Stimulated activated memory B cell treated with anti-CD40 and anti-IgM and Interleukin-4, amounts not matched to agents 10 μg/mL and 1 μg/mL and 100 μg/mL, for 72 hours (primary cell): Measurements from ENCODE around the gene PPP2R2B.
"Not testable (repeated sequence)": the region's sequence is repeated elsewhere in the genome, so short reads cannot be mapped to it uniquely, and the experiment has no call there.

Experiments used
- ATAC-seq: fragments of 150-1000 bp; cut with Tn5 transposase; 2 replicates; pipeline ENCODE4 v1.10.0; 2021
- H3K27ac Mint-ChIP-seq: one replicate; pipeline ENCODE4 v1.8.0; 2022; ENCODE audit warnings: mild to moderate bottlenecking, mixed read lengths
- H3K27me3 Mint-ChIP-seq: one replicate; pipeline ENCODE4 v1.8.0; 2022; ENCODE audit warnings: mixed read lengths
- H3K36me3 Mint-ChIP-seq: one replicate; pipeline ENCODE4 v1.8.0; 2022; ENCODE audit warnings: mixed read lengths
- H3K4me1 Mint-ChIP-seq: one replicate; pipeline ENCODE4 v1.8.0; 2022; ENCODE audit warnings: mixed read lengths
- H3K4me3 Mint-ChIP-seq: one replicate; pipeline ENCODE4 v1.8.0; 2022; ENCODE audit warnings: mild to moderate bottlenecking, moderate library complexity, mixed read lengths
- H3K9me3 Mint-ChIP-seq: one replicate; pipeline ENCODE4 v1.8.0; 2022; ENCODE audit warnings: mixed read lengths

The PPP2R2B gene

DNA sequence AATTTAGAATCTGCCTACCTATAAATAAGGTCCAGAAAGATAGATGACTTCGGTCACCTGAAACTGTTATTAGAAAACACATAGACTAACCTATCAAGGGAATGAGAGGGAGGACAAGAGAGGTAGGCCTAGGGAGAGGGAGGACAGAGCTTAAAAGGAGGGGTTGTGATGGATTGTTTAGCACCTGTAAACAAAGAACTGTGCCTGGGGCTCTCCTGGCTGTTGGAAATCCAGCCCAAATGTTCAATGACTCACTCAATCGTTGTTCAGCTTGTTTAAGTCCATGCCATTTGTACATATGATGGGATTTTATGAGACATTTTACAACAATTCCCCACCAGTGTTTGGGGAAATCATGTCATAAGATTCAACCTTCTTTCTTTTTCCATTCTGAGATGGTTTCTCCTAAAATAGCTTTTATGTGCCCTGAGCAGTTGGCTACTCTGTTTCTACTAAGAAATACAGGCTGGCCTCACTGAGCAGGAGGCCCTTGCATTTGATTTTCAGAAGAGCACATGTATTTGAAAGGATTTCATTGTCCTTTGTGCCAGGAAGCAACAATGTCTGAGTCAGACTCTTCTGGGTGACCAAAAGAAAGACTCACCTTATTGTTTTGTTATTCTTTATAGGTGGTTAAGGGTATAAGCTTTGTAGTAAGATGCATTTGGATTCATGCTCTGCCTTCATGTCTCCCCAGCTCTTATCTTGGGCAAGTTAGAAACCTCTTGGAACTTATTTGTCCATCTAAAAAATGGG, 314.4 kb downstream of the PPP2R2B start:
- Mint-ChIP-seq H3K9me3 (no peaks in the 10 kb centered on the region), H3K4me3 (no peak overlapping the region), H3K36me3 (no peaks in the 10 kb centered on the region), H3K27ac (no peak overlapping the region), H3K4me1 (no peaks in the 10 kb centered on the region), H3K27me3 (no peaks in the 10 kb centered on the region)
- ATAC-seq = no peak

- Mint-ChIP-seq H3K36me3 (peaks cover 5% of the 10 kb centered on the region), H3K4me1 (no peaks in the 10 kb centered on the region), H3K4me3 (no peak overlapping the region), H3K9me3 (no peaks in the 10 kb centered on the region), H3K27me3 (no peaks in the 10 kb centered on the region), H3K27ac (no peak overlapping the region)
- ATAC-seq = no peak
Observed at GRCh38 chr5:146562461-146562860, 316.1 kb downstream of the PPP2R2B start.

DNA sequence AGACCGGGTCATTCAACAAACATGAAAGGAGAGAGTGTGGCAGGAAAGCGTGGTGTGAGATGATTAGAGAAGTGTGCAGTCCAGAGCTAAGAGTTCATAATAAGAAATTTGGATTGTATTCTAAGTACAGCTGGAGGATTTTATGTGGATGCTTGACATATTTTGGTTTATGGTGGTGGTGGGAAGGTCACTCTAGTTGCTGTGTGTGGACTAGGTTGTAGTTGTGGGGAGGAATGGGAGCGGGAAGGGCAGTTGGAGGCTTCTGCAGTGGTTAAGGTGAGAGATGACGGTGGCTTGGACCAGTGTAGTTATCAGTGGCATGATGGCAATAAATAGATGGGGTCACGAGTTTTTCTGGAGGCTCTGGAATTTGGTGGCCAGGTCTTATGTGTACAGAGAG, 316.8 kb downstream of the PPP2R2B start:
- H3K4me3 Mint-ChIP-seq = no peak overlapping the region
- no peaks in the 10 kb centered on the region for H3K4me1 Mint-ChIP-seq
- no peak for ATAC-seq
- H3K27me3 Mint-ChIP-seq = no peaks in the 10 kb centered on the region
- H3K9me3 Mint-ChIP-seq = no peaks in the 10 kb centered on the region
- peaks cover 5% of the 10 kb centered on the region for H3K36me3 Mint-ChIP-seq
- H3K27ac Mint-ChIP-seq = no peak overlapping the region

DNA sequence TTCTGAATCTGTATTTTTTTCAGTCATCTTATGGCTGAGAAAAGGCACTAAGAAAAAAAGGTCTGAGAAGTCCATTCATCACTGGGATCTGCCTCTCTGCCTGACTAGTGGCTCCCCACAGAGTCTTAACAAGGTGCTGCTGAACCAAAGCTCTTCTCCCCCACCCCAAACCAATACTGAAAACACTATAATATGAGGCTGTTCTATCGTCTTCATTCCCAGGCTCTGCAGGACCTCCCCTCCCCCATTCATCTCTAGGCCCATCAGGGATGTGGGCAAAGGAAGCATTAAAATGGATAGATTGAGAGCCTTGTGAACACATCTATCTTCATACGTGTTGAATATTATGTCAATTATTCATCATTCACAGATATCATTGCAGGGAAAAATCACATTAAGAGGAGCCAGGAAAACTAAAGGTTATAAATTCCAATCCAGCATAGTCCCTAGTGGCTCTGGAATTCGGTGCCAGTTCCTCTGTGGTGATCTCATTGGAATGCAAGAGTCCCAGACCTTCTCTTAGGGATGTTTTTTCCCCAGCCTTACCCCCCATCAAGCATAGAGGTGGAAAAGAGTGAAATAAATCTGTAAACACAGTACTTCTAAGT, 318.2 kb downstream of the PPP2R2B start:
- Mint-ChIP-seq H3K27ac (no peak overlapping the region), H3K9me3 (no peaks in the 10 kb centered on the region), H3K36me3 (peaks cover 5% of the 10 kb centered on the region), H3K4me3 (no peak overlapping the region), H3K27me3 (no peaks in the 10 kb centered on the region), H3K4me1 (no peaks in the 10 kb centered on the region)
- no peak for ATAC-seq

- H3K27ac Mint-ChIP-seq, H3K4me1 Mint-ChIP-seq, H3K4me3 Mint-ChIP-seq, H3K27me3 Mint-ChIP-seq, H3K9me3 Mint-ChIP-seq, H3K36me3 Mint-ChIP-seq, ATAC-seq: not testable (repeated sequence)
Observed at GRCh38 chr5:146556884-146557283, 321.7 kb downstream of the PPP2R2B start.

DNA sequence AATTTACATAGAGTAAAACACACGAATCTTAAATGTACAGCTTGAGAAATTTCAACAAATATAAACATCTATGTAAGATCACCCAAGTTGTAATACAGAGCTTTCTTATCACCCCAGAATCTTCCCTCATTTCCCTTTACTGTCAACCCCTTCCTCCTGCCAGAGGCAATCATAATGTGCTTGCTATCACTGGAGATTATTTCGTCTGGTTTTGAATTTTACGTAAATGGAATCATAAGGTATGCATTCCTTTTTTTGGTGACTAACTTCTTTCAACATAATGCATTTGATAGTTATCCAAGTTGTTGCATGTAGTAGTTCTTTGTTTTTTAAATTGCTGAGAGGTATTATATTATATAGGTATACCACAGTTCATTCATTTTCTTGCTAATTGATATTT, 325.1 kb downstream of the PPP2R2B start:
- Mint-ChIP-seq H3K4me3 (no peak overlapping the region), H3K36me3 (peaks cover 5% of the 10 kb centered on the region), H3K9me3 (no peaks in the 10 kb centered on the region), H3K27me3 (peaks cover 7% of the 10 kb centered on the region), H3K27ac (no peak overlapping the region), H3K4me1 (no peaks in the 10 kb centered on the region)
- ATAC-seq = no peak

- Mint-ChIP-seq H3K4me3 (no peak overlapping the region), H3K9me3 (no peaks in the 10 kb centered on the region), H3K27ac (no peak overlapping the region), H3K27me3 (peaks cover 8% of the 10 kb centered on the region), H3K4me1 (no peaks in the 10 kb centered on the region), H3K36me3 (no peaks in the 10 kb centered on the region)
- ATAC-seq = no peak
Observed at GRCh38 chr5:146549615-146550014, 328.9 kb downstream of the PPP2R2B start.

DNA sequence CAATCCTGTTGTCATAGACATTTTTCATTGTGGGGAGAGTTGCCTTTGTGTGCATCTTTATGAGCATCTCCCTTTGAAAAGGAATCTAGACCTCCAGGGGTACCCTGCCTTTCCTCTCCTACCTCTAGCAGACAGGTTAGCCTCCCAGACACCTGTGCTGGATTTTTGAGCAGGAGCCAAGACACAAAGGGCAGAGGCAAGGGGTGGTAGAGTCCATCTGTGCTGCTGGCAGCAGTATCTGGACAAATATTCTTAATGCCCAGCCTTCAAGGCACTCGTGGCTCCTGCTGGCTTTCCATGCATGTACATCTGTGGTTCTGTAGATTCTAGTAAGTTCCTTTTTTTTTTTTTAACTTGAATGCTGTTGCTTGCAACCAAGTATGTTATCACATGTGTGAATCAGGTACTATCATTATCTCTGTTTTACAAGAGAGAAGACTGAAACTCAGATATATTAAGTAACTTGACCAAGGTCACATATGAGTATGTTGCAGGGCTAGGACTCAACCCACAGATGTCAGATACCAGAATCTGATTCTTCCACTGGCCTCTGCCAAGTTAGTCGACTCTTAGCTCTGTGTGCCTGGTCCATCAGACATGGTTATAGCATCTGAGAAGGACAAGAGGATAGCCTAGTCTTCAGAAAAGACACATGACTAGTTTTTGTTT, 329.6 kb downstream of the PPP2R2B start:
- H3K4me1 Mint-ChIP-seq = no peaks in the 10 kb centered on the region
- H3K9me3 Mint-ChIP-seq = no peaks in the 10 kb centered on the region
- H3K4me3 Mint-ChIP-seq = no peak overlapping the region
- ATAC-seq = no peak
- no peak overlapping the region for H3K27ac Mint-ChIP-seq
- peaks cover 8% of the 10 kb centered on the region for H3K27me3 Mint-ChIP-seq
- no peaks in the 10 kb centered on the region for H3K36me3 Mint-ChIP-seq

GRCh38 chr5:146544232-146544631, 334.3 kb downstream of the PPP2R2B start:
- Mint-ChIP-seq H3K4me3 (no peak overlapping the region), H3K4me1 (peaks cover 6% of the 10 kb centered on the region), H3K27me3 (peaks cover 14% of the 10 kb centered on the region), H3K9me3 (no peaks in the 10 kb centered on the region), H3K36me3 (no peaks in the 10 kb centered on the region), H3K27ac (no peak overlapping the region)
- ATAC-seq = no peak

GRCh38 chr5:146541958-146542849, 336.4 kb downstream of the PPP2R2B start:
- Mint-ChIP-seq H3K4me3 (no peak overlapping the region), H3K4me1 (peaks cover 6% of the 10 kb centered on the region)

DNA sequence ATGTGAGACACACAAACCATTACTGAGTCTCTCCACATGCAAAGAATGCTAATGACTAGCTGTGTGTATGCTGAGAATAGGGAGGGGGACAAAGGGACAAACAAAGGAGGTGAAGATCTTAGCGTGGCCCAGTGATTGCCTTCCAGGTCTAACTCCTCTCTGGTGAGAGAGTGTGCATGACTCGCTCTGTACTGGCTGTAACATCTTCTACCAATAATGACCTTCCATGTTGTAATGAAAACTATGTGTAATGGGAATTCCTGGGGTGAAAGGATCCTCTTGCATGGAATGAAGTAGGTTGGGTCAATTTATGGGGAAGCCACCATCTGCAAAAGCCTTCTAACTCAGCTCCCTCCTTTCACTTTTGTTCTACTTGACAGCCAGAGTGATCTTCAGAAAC, 338.1 kb downstream of the PPP2R2B start:
- Mint-ChIP-seq H3K27ac (no peak overlapping the region), H3K4me1 (peaks cover 6% of the 10 kb centered on the region), H3K27me3 (peaks cover 6% of the 10 kb centered on the region), H3K9me3 (no peaks in the 10 kb centered on the region), H3K36me3 (no peaks in the 10 kb centered on the region), H3K4me3 (no peak overlapping the region)
- no peak for ATAC-seq

More at GRCh38 chr5:146541958-146542849, 336.4 kb downstream of the PPP2R2B start:
- no peaks in the 10 kb centered on the region for H3K9me3 Mint-ChIP-seq
- H3K27ac Mint-ChIP-seq = no peak overlapping the region
- H3K36me3 Mint-ChIP-seq = no peaks in the 10 kb centered on the region
- peaks cover 6% of the 10 kb centered on the region for H3K27me3 Mint-ChIP-seq
- peak; percentile 72 for ATAC-seq

DNA sequence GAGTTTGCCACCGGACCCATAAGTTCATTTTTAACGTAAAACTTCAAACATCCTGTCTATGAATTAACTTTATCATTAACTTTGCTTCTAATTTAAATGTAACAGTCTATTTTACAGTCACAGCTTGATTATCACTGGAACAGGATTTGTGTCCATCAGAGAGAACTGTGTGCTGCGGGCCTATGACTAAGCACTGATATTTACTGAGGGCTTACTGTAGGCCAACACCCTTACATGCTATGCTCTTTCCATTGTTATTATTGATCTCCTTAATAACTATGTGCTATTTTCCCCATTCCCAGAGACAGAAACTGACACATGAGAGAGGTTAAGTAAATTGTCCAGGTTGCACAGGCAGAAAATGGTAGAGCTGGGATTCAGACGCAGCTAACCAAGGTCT, 338.6 kb downstream of the PPP2R2B start:
- ATAC-seq = no peak
- H3K4me1 Mint-ChIP-seq = peaks cover 6% of the 10 kb centered on the region
- peaks cover 6% of the 10 kb centered on the region for H3K27me3 Mint-ChIP-seq
- no peak overlapping the region for H3K27ac Mint-ChIP-seq
- no peaks in the 10 kb centered on the region for H3K9me3 Mint-ChIP-seq
- H3K4me3 Mint-ChIP-seq = no peak overlapping the region
- H3K36me3 Mint-ChIP-seq = no peaks in the 10 kb centered on the region

DNA sequence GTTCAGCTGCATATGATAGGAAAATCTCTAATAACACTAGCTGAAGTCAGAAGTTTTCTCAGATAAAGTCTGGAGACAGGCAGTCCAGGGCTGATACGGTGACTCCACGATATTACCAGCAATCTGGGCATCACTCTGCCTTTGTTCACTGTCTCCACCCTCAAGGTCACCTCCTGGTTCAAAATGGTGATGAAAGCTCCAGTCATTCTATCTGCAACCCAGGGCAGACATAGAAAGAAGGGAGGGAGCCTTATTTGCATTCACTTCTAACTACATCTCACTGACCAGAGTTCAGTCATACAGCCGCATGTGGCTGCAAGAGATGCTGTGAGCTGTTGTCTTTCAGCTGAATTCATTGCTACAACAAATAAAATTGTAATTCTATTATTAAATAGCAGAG, 340.1 kb downstream of the PPP2R2B start:
- peaks cover 8% of the 10 kb centered on the region for H3K4me1 Mint-ChIP-seq
- no peak overlapping the region for H3K4me3 Mint-ChIP-seq
- ATAC-seq = no peak
- no peaks in the 10 kb centered on the region for H3K36me3 Mint-ChIP-seq
- no peak overlapping the region for H3K27ac Mint-ChIP-seq
- H3K27me3 Mint-ChIP-seq = peaks cover 6% of the 10 kb centered on the region
- H3K9me3 Mint-ChIP-seq = no peaks in the 10 kb centered on the region

- Mint-ChIP-seq H3K27ac (no peak overlapping the region), H3K4me3 (no peak overlapping the region), H3K36me3 (no peaks in the 10 kb centered on the region), H3K4me1 (peaks cover 7% of the 10 kb centered on the region), H3K9me3 (no peaks in the 10 kb centered on the region), H3K27me3 (no peaks in the 10 kb centered on the region)
- no peak for ATAC-seq
Observed at GRCh38 chr5:146533882-146534281, 344.7 kb downstream of the PPP2R2B start.

DNA sequence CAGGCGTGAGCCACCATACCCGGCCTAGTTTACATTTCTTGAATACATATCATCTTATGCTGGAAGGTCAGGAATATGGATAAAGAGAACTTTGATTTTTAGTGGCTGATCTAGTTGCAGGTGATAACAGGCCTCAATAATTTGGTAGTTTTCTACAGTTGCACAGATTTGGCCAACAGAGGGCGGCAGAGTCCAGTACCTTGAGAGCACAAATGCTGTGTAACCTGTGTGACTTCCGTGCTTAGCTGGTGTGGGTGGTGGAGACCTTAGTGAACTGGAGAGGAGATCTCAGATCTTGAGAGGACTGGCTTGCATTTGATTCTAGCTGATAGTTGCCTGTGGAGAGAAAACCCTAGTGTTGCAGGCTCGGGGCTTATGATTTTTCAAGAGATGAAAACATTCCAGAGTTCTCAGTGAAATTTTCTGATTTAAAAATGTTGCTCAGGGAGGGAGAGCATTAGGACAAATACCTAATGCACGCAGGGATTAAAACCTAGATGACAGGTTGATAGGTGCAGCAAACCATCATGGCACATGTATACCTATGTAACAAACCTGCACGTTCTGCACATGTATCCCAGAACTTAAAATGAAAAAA, 345.2 kb downstream of the PPP2R2B start:
- Mint-ChIP-seq H3K27ac (no peak overlapping the region), H3K4me1 (peaks cover 7% of the 10 kb centered on the region)
- peak; percentile 78 for ATAC-seq

More for the DNA sequence above, 345.2 kb downstream of the PPP2R2B start:
- Mint-ChIP-seq H3K9me3 (no peaks in the 10 kb centered on the region), H3K27me3 (no peaks in the 10 kb centered on the region), H3K4me3 (no peak overlapping the region), H3K36me3 (no peaks in the 10 kb centered on the region)
